ENCODE measurements around the gene FBXO44.
"Not testable (repeated sequence)": the region's sequence is repeated elsewhere in the genome, so short reads cannot be mapped to it uniquely, and the experiment has no call there.

FBXO44 gene

GRCh38 chr1:11654137-11654938, at the start of gene FBXO44, which contains the start of gene FBXO2:
TSS of gene FBXO44 (plus strand) at chr1:11654877. CDS start at chr1:11655836, 959 bp downstream.
TSS of gene FBXO2 (minus strand) at chr1:11654429. CDS start at chr1:11654340, 89 bp downstream.
- Mint-ChIP-seq H3K4me1 (peaks cover 33% of the 10 kb centered on the region), H3K27ac (peak within 1 kb of the TSS in 1 of 2 donors; percentile 71), H3K4me3 (peak within 1 kb of the TSS; percentile 80 to 82), H3K27me3 (no peaks in the 10 kb centered on the region), H3K9me3 (no peaks in the 10 kb centered on the region)
- ATAC-seq (peak; percentile 71), DNase-seq (peak in 1 of 2 donors; percentile 45)

- Mint-ChIP-seq H3K27ac (no peak overlapping the region), H3K4me1 (no peaks in the 10 kb centered on the region)
Observed at GRCh38 chr1:11606775-11607174, 47.9 kb upstream of the FBXO44 start.

GRCh38 chr1:11608596-11609130, 46.0 kb upstream of the FBXO44 start:
- not testable (repeated sequence) for DNase-seq, H3K27me3 Mint-ChIP-seq, H3K4me3 Mint-ChIP-seq, H3K9me3 Mint-ChIP-seq, ATAC-seq, H3K4me1 Mint-ChIP-seq
- peak overlapping the region in 1 of 2 donors; percentile 59 for H3K27ac Mint-ChIP-seq

More at GRCh38 chr1:11606775-11607174, 47.9 kb upstream of the FBXO44 start:
- H3K27me3 Mint-ChIP-seq = peaks cover 13% of the 10 kb centered on the region
- no peak overlapping the region for H3K4me3 Mint-ChIP-seq
- DNase-seq = no peak
- H3K9me3 Mint-ChIP-seq = no peaks in the 10 kb centered on the region
- no peak for ATAC-seq

- not testable (repeated sequence) for H3K4me3 Mint-ChIP-seq
Observed at GRCh38 chr1:11609378-11609777, 45.3 kb upstream of the FBXO44 start.

GRCh38 chr1:11610629-11611180, 44.0 kb upstream of the FBXO44 start:
- Mint-ChIP-seq H3K27ac (no peak overlapping the region), H3K4me3 (no peak overlapping the region), H3K9me3 (no peaks in the 10 kb centered on the region), H3K4me1 (no peaks in the 10 kb centered on the region), H3K27me3 (peaks cover 9% of the 10 kb centered on the region)
- ATAC-seq (no peak), DNase-seq (no peak)

More at GRCh38 chr1:11609378-11609777, 45.3 kb upstream of the FBXO44 start:
- not testable (repeated sequence) for H3K9me3 Mint-ChIP-seq, DNase-seq, H3K27me3 Mint-ChIP-seq, H3K27ac Mint-ChIP-seq, ATAC-seq, H3K4me1 Mint-ChIP-seq

GRCh38 chr1:11611638-11612327, 42.9 kb upstream of the FBXO44 start:
- Mint-ChIP-seq H3K4me3 (no peak overlapping the region), H3K27me3 (peaks cover 14% of the 10 kb centered on the region), H3K4me1 (no peaks in the 10 kb centered on the region), H3K9me3 (no peaks in the 10 kb centered on the region), H3K27ac (no peak overlapping the region)
- no peak for ATAC-seq
- no peak for DNase-seq

- DNase-seq = no peak
- no peak for ATAC-seq
- Mint-ChIP-seq H3K4me1 (no peaks in the 10 kb centered on the region), H3K27me3 (peaks cover 30% of the 10 kb centered on the region), H3K27ac (no peak overlapping the region), H3K4me3 (no peak overlapping the region), H3K9me3 (no peaks in the 10 kb centered on the region)
Observed at GRCh38 chr1:11613347-11613746, 41.3 kb upstream of the FBXO44 start.

- ATAC-seq (no peak), DNase-seq (no peak)
- H3K27ac Mint-ChIP-seq = no peak overlapping the region
- H3K4me1 Mint-ChIP-seq = no peaks in the 10 kb centered on the region
- H3K4me3 Mint-ChIP-seq = no peak overlapping the region
- H3K9me3 Mint-ChIP-seq = no peaks in the 10 kb centered on the region
- H3K27me3 Mint-ChIP-seq = peaks cover 30% of the 10 kb centered on the region
Observed at GRCh38 chr1:11615090-11615489, 39.6 kb upstream of the FBXO44 start.

- DNase-seq (no peak), ATAC-seq (no peak)
- H3K27me3 Mint-ChIP-seq = peaks cover 35% of the 10 kb centered on the region
- no peaks in the 10 kb centered on the region for H3K9me3 Mint-ChIP-seq
- H3K27ac Mint-ChIP-seq = no peak overlapping the region
- no peaks in the 10 kb centered on the region for H3K4me1 Mint-ChIP-seq
- H3K4me3 Mint-ChIP-seq = no peak overlapping the region
Observed at GRCh38 chr1:11616766-11617165, 37.9 kb upstream of the FBXO44 start.

GRCh38 chr1:11617314-11617713, 37.4 kb upstream of the FBXO44 start:
- Mint-ChIP-seq H3K27me3 (peaks cover 41% of the 10 kb centered on the region), H3K4me1 (no peaks in the 10 kb centered on the region), H3K9me3 (no peaks in the 10 kb centered on the region), H3K27ac (no peak overlapping the region), H3K4me3 (no peak overlapping the region)
- ATAC-seq (no peak), DNase-seq (no peak)

- ATAC-seq (no peak), DNase-seq (no peak)
- no peaks in the 10 kb centered on the region for H3K4me1 Mint-ChIP-seq
- H3K9me3 Mint-ChIP-seq = no peaks in the 10 kb centered on the region
- H3K27ac Mint-ChIP-seq = no peak overlapping the region
- H3K4me3 Mint-ChIP-seq = no peak overlapping the region
- H3K27me3 Mint-ChIP-seq = peaks cover 42% of the 10 kb centered on the region
Observed at GRCh38 chr1:11617741-11618140, 36.9 kb upstream of the FBXO44 start.

GRCh38 chr1:11620405-11620804, 34.3 kb upstream of the FBXO44 start:
- H3K27me3 Mint-ChIP-seq = peaks cover 49% of the 10 kb centered on the region

GRCh38 chr1:11620924-11621323, 33.8 kb upstream of the FBXO44 start:
- no peak for DNase-seq

More at GRCh38 chr1:11620405-11620804, 34.3 kb upstream of the FBXO44 start:
- DNase-seq (no peak), ATAC-seq (no peak)
- Mint-ChIP-seq H3K4me1 (no peaks in the 10 kb centered on the region), H3K9me3 (no peaks in the 10 kb centered on the region), H3K4me3 (no peak overlapping the region), H3K27ac (peak overlapping the region in 1 of 2 donors; percentile 4)

GRCh38 chr1:11622398-11622797, 32.3 kb upstream of the FBXO44 start:
- Mint-ChIP-seq H3K27me3 (peaks cover 43% of the 10 kb centered on the region), H3K27ac (no peak overlapping the region), H3K4me3 (no peak overlapping the region), H3K4me1 (no peaks in the 10 kb centered on the region), H3K9me3 (no peaks in the 10 kb centered on the region)
- DNase-seq (no peak), ATAC-seq (no peak)

More at GRCh38 chr1:11620924-11621323, 33.8 kb upstream of the FBXO44 start:
- no peak overlapping the region for H3K27ac Mint-ChIP-seq
- no peaks in the 10 kb centered on the region for H3K4me1 Mint-ChIP-seq
- no peak for ATAC-seq
- H3K27me3 Mint-ChIP-seq = peaks cover 54% of the 10 kb centered on the region
- no peak overlapping the region for H3K4me3 Mint-ChIP-seq
- no peaks in the 10 kb centered on the region for H3K9me3 Mint-ChIP-seq

- no peak for ATAC-seq
- Mint-ChIP-seq H3K27me3 (peaks cover 36% of the 10 kb centered on the region), H3K4me3 (no peak overlapping the region), H3K4me1 (no peaks in the 10 kb centered on the region), H3K27ac (peak overlapping the region in 1 of 2 donors; percentile 72), H3K9me3 (no peaks in the 10 kb centered on the region)
- DNase-seq = no peak
Observed at GRCh38 chr1:11623702-11624101, 31.0 kb upstream of the FBXO44 start.

Measured in stimulated activated naive CD8-positive, alpha-beta T cell treated with anti-CD3 and anti-CD28 coated beads, Interleukin-15, amount 100 ng/mL, for 72 hours (primary cell).